Measurements from ENCODE around the gene TTC17.

GRCh38 chr11:43515090-43515489 is 156.4 kb downstream of the TTC17 start:
- no peak for TF ChIP-seq CTCF (IDR thresholded peaks at IDR 0.05; ENCODE audit: insufficient read depth, low read depth, low read length)
- no peak for TF ChIP-seq EZH2 (IDR thresholded peaks at IDR 0.05; ENCODE audit: insufficient read depth, low read length)

All from astrocyte (in vitro differentiated cells and primary cell).